Measurements from ENCODE around the gene ATP5MK. TPM values are rescaled to one million over a fixed set of nuclear protein-coding genes. Genes with fewer than 3 reads are reported as not detected.
"Not testable (repeated sequence)": the region's sequence is repeated elsewhere in the genome, so short reads cannot be mapped to it uniquely, and the experiment has no call there.

Gene ATP5MK
- total RNA-seq, 1 donor from 2014 or later = 138 TPM

GRCh38 chr10:103397191-103397825 lies 1.0 kb upstream of the ATP5MK start:
- no peak for DNase-seq (ENCODE audit: low spot score)

GRCh38 chr10:103396789-103397087 lies 463 bp upstream of the ATP5MK start:
- no peak for DNase-seq (ENCODE audit: low spot score)

GRCh38 chr10:103395754-103396066 lies 565 bp downstream of the ATP5MK start:
- peak; percentile 4 for DNase-seq (ENCODE audit: low spot score)

- DNase-seq (ENCODE audit: low spot score) = no peak
These were observed 2.1 kb downstream of the ATP5MK start for GRCh38 chr10:103394180-103394579.

- no peak for DNase-seq (ENCODE audit: low spot score)
These were observed 13.5 kb downstream of the ATP5MK start for GRCh38 chr10:103382769-103383168.

- no peak for DNase-seq (ENCODE audit: low spot score)
These were observed 22.0 kb downstream of the ATP5MK start for GRCh38 chr10:103374263-103374662.

GRCh38 chr10:103373544-103373943 lies 22.7 kb downstream of the ATP5MK start:
- DNase-seq (ENCODE audit: low spot score) = no peak

GRCh38 chr10:103367782-103368518 lies 28.3 kb downstream of the ATP5MK start, which contains the start of gene TAF5:
Gene TAF5, plus strand, starts transcription at chr10:103367976. Its CDS starts 14 bp downstream, at chr10:103367990.
- DNase-seq (ENCODE audit: low spot score) = peak; percentile 98

- DNase-seq (ENCODE audit: low spot score) = no peak
These were observed 28.9 kb downstream of the ATP5MK start for GRCh38 chr10:103367379-103367781.

- DNase-seq (ENCODE audit: low spot score) = not testable (repeated sequence)
These were observed 35.5 kb downstream of the ATP5MK start for GRCh38 chr10:103360791-103361190.

GRCh38 chr10:103359493-103359892 lies 36.8 kb downstream of the ATP5MK start:
- DNase-seq (ENCODE audit: low spot score) = not testable (repeated sequence)

GRCh38 chr10:103355906-103356599 lies 40.2 kb downstream of the ATP5MK start:
- no peak for DNase-seq (ENCODE audit: low spot score)

GRCh38 chr10:103354567-103354966 lies 41.7 kb downstream of the ATP5MK start:
- not testable (repeated sequence) for DNase-seq (ENCODE audit: low spot score)

GRCh38 chr10:103353281-103353680 lies 43.0 kb downstream of the ATP5MK start:
- DNase-seq (ENCODE audit: low spot score) = no peak

- peak; percentile 90 for DNase-seq (ENCODE audit: low spot score)
These were observed 45.6 kb downstream of the ATP5MK start, which contains the start of gene PCGF6 for GRCh38 chr10:103350517-103351260. Gene PCGF6, minus strand, starts transcription at chr10:103351140. Its CDS starts 74 bp downstream, at chr10:103351066.

- no peak for DNase-seq (ENCODE audit: low spot score)
These were observed 46.1 kb downstream of the ATP5MK start for GRCh38 chr10:103350175-103350516.

Other genes with a start within 250 kb of the ATP5MK start
- 81.4 TPM for gene NT5C2, start 203.2 kb downstream of the ATP5MK start, total RNA-seq (ENCODE audit: insufficient read depth, low replicate concordance)
- 3.9 TPM for gene RPEL1, start 150.6 kb downstream of the ATP5MK start, total RNA-seq (ENCODE audit: insufficient read depth, low replicate concordance)
- 1.4 TPM for gene INA, start 119.3 kb downstream of the ATP5MK start, total RNA-seq (ENCODE audit: insufficient read depth, low replicate concordance)
- gene PCGF6, start 45.3 kb downstream of the ATP5MK start, total RNA-seq (ENCODE audit: insufficient read depth, low replicate concordance) = 11.1 TPM
- 7.0 TPM for gene TAF5, start 28.5 kb downstream of the ATP5MK start, total RNA-seq (ENCODE audit: insufficient read depth, low replicate concordance)
- 99.9 TPM for gene PDCD11, start 151 bp upstream of the ATP5MK start, total RNA-seq (ENCODE audit: insufficient read depth, low replicate concordance)
- 7.2 TPM for gene CALHM2, start 55.9 kb upstream of the ATP5MK start, total RNA-seq (ENCODE audit: insufficient read depth, low replicate concordance)
- gene CALHM1, start 62.4 kb upstream of the ATP5MK start, total RNA-seq (ENCODE audit: insufficient read depth, low replicate concordance) = 0.48 TPM
- not detected for gene CALHM3, start 82.8 kb upstream of the ATP5MK start, total RNA-seq (ENCODE audit: insufficient read depth, low replicate concordance)
- gene NEURL1, start 97.2 kb upstream of the ATP5MK start, total RNA-seq (ENCODE audit: insufficient read depth, low replicate concordance) = 0.24 TPM